HepG2 (cell line): ENCODE results near the gene CHRNA5. TPM values are rescaled to one million over a fixed set of nuclear protein-coding genes. Genes with fewer than 3 reads are reported as not detected.

Experiments
- BORCS8-MEF2B ChIP-seq: sonication (generic); formaldehyde crosslinking; IDR thresholded peaks from 2 replicates; pipeline ENCODE4 v1.8.0; 2022; ENCODE audit warnings: mild to moderate bottlenecking, missing genetic modification reagents
- KMT2A ChIP-seq: sonication (generic); formaldehyde crosslinking; IDR thresholded peaks from 2 replicates; pipeline ENCODE4 v1.4.0; 2020; ENCODE audit warnings: missing genetic modification reagents
- NFAT5 ChIP-seq: sonication (generic); formaldehyde crosslinking; IDR thresholded peaks from 2 replicates; pipeline ENCODE4 v1.4.0; 2020; ENCODE audit warnings: missing genetic modification reagents
- TAF1 ChIP-seq: sonication (generic); formaldehyde crosslinking; IDR thresholded peaks from 2 replicates; pipeline ENCODE4 v1.4.0; 2020; ENCODE audit warnings: missing genetic modification reagents
- ZFP41 ChIP-seq: sonication (generic); formaldehyde crosslinking; IDR thresholded peaks from 2 replicates; pipeline ENCODE4 v1.4.0; 2020; ENCODE audit warnings: mild to moderate bottlenecking, missing genetic modification reagents, borderline replicate concordance
- ZNF264 ChIP-seq: sonication (generic); formaldehyde crosslinking; IDR thresholded peaks from 2 replicates; pipeline ENCODE4 v1.4.0; 2020; ENCODE audit warnings: missing genetic modification reagents
- ZNF547 ChIP-seq: sonication (generic); formaldehyde crosslinking; IDR thresholded peaks from 2 replicates; pipeline ENCODE4 v1.5.1; 2020; ENCODE audit warnings: mild to moderate bottlenecking, missing genetic modification reagents
- polyA plus RNA-seq, 8 experiments: library from polyadenylated mRNA; depleted of rRNA in 3 of 8; stranded (reverse) in 7 of 8; unstranded in 1 of 8; fragments of >200 nt; fragmentation: Illumina TruSeq in 4 of 8; extraction: Trizol in 4 of 8; gene quantifications; 2 replicates each; pipeline versions ENCODE4 v1.2.1 to v1.2.3, GENCODE V29; 2011 to 2016; ENCODE audit warnings: low read depth in 4 of 8, missing spikeins in 1 of 8, mixed read lengths in 1 of 8; ENCODE audit not compliant: insufficient read depth in 1 of 8
- total RNA-seq, 5 experiments: library from RNA; depleted of rRNA; stranded (reverse); fragments of >200 nt; fragmentation: Illumina TruSeq; extraction: Trizol; gene quantifications; 2 replicates each; pipeline ENCODE4 v1.2.3, GENCODE V29; 2016; ENCODE audit warnings: low read depth in 1 of 5
- TF ChIP-seq, protein P1 (sequence below): sonication (generic); formaldehyde crosslinking; IDR thresholded peaks from 2 replicates; pipeline ENCODE4 v1.5.0; 2020; ENCODE audit warnings: mild to moderate bottlenecking, missing genetic modification reagents
- TF ChIP-seq, protein P2 (sequence below): sonication (generic); formaldehyde crosslinking; IDR thresholded peaks from 2 replicates; pipeline ENCODE4 v1.5.0; 2020; ENCODE audit warnings: missing genetic modification reagents

The CHRNA5 gene
- total and polyA plus RNA-seq, 2 of the 13 experiments (the other 11 are each of a cell fraction or from before 2014, with no cell fraction given) = 3.7 to 10.5 TPM

DNA sequence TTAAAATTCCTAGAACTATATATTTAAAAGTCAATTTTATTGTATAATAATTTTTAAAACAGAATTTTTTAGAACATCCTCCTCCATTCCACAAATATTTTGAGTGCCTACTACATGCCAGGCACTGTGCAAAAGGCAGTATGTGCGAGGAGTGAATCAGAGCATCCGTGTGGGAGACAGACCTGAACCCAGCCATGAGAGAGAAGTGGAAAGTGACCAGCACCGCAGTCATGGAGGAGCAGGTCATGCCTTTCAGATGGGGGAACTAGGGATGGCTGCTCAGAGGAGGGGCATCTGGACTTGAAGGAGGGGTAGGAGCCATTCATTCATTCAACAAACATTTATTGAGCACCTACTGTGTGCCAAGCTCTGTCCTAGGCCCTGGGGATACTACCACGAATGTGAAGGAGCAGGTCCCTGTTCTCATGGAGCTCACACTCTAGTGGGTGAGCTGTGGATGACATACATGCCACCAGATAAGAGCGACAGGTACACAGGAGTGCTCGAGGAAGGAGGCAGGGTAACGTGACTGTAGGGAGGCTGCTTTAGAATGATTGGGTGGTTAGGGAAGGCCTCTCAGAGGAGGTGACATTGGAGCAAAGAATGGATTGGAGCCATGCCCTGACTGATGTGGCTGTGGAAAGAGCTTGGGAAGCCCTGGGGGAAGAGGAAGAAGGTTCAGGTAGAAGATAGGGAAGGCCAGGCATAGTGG, 58.6 kb downstream of the CHRNA5 start (continued):
- TF ChIP-seq, protein P1, sequence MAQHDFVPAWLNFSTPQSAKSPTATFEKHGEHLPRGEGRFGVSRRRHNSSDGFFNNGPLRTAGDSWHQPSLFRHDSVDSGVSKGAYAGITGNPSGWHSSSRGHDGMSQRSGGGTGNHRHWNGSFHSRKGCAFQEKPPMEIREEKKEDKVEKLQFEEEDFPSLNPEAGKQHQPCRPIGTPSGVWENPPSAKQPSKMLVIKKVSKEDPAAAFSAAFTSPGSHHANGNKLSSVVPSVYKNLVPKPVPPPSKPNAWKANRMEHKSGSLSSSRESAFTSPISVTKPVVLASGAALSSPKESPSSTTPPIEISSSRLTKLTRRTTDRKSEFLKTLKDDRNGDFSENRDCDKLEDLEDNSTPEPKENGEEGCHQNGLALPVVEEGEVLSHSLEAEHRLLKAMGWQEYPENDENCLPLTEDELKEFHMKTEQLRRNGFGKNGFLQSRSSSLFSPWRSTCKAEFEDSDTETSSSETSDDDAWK (CRISPR knock-in tag) = no peak
- TF ChIP-seq BORCS8-MEF2B (CRISPR knock-in tag) (no peak), TAF1 (CRISPR knock-in tag) (no peak), NFAT5 (CRISPR knock-in tag) (no peak), ZNF264 (no peak), KMT2A (CRISPR knock-in tag) (no peak), ZNF547 (CRISPR knock-in tag) (no peak), ZFP41 (no peak)
- TF ChIP-seq, protein P2, sequence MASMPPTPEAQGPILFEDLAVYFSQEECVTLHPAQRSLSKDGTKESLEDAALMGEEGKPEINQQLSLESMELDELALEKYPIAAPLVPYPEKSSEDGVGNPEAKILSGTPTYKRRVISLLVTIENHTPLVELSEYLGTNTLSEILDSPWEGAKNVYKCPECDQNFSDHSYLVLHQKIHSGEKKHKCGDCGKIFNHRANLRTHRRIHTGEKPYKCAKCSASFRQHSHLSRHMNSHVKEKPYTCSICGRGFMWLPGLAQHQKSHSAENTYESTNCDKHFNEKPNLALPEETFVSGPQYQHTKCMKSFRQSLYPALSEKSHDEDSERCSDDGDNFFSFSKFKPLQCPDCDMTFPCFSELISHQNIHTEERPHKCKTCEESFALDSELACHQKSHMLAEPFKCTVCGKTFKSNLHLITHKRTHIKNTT = no peak
